Neural progenitor cell (in vitro differentiated cells): ENCODE results near the gene TIGD7. TPM values are rescaled to one million over a fixed set of nuclear protein-coding genes. Genes with fewer than 3 reads are reported as not detected.

ENCODE experiments used
- DNase-seq: peaks from one replicate; pipeline ENCODE4 v3.0.0-alpha.2; 2016; ENCODE audit warnings: low spot score
- H2AFZ ChIP-seq: fragments of 200-600 bp; sonication (generic); replicated peaks from 2 replicates; pipeline ENCODE4 v1.6.1; 2016; ENCODE audit warnings: antibody characterized with exemption
- H3F3A ChIP-seq: fragments of 200-600 bp; sonication (generic); 2 replicates; pipeline ENCODE4 v1.6.1; 2016; ENCODE audit warnings: antibody characterized with exemption, low read depth
- H3K27ac ChIP-seq: fragments of 200-600 bp; sonication (generic); 2 replicates; pipeline ENCODE4 v1.5.1; 2016; ENCODE audit warnings: mild to moderate bottlenecking
- H3K27me3 ChIP-seq: fragments of 200-600 bp; sonication (generic); 2 replicates; pipeline ENCODE4 v1.6.1; 2016; ENCODE audit warnings: mild to moderate bottlenecking, moderate library complexity
- H3K36me3 ChIP-seq: fragments of 200-600 bp; sonication (generic); 2 replicates; pipeline ENCODE4 v1.5.1; 2016
- H3K4me1 ChIP-seq: fragments of 200-600 bp; sonication (generic); 2 replicates; pipeline ENCODE4 v1.6.1; 2016; ENCODE audit warnings: mixed run types
- H3K4me2 ChIP-seq: fragments of 200-600 bp; sonication (generic); 2 replicates; pipeline ENCODE4 v1.6.1; 2016
- H3K4me3 ChIP-seq: fragments of 200-600 bp; sonication (generic); 2 replicates; pipeline ENCODE4 v1.5.1; 2016
- H3K79me2 ChIP-seq: fragments of 200-600 bp; sonication (generic); 2 replicates; pipeline ENCODE4 v1.6.1; 2016; ENCODE audit warnings: low read depth
- H3K9ac ChIP-seq: fragments of 200-600 bp; sonication (generic); 2 replicates; pipeline ENCODE4 v1.6.1; 2016
- H3K9me3 ChIP-seq: fragments of 200-600 bp; sonication (generic); 2 replicates; pipeline ENCODE4 v1.5.1; 2016; ENCODE audit warnings: low read depth
- H4K20me1 ChIP-seq: fragments of 200-600 bp; sonication (generic); 2 replicates; pipeline ENCODE4 v1.6.1; 2016; ENCODE audit warnings: low read depth
- H3K27ac Mint-ChIP-seq: 3 replicates; pipeline ENCODE4 v1.8.0; 2021; ENCODE audit warnings: mixed read lengths
- H3K27me3 Mint-ChIP-seq: 2 replicates; pipeline ENCODE4 v1.8.0; 2022; ENCODE audit warnings: low read depth, mild to moderate bottlenecking, inconsistent platforms, moderate library complexity, mixed read lengths; ENCODE audit not compliant: insufficient read depth
- H3K36me3 Mint-ChIP-seq: 3 replicates; pipeline ENCODE4 v1.8.0; 2021; ENCODE audit warnings: mixed read lengths
- H3K4me1 Mint-ChIP-seq: 3 replicates; pipeline ENCODE4 v1.8.0; 2021; ENCODE audit warnings: mixed read lengths
- H3K4me3 Mint-ChIP-seq: 3 replicates; pipeline ENCODE4 v1.8.0; 2021; ENCODE audit warnings: mild to moderate bottlenecking, moderate library complexity, mixed read lengths
- H3K9me3 Mint-ChIP-seq: 3 replicates; pipeline ENCODE4 v1.8.0; 2020; ENCODE audit warnings: mixed read lengths
- CTCF ChIP-seq: fragments of 200-600 bp; sonication (generic); IDR thresholded peaks from 2 replicates; pipeline ENCODE4 v1.5.1; 2017; ENCODE audit warnings: antibody characterized with exemption, mild to moderate bottlenecking
- EZH2 ChIP-seq: fragments of 200-600 bp; sonication (generic); IDR thresholded peaks from 2 replicates; pipeline ENCODE4 v1.6.1; 2017; ENCODE audit warnings: antibody characterized with exemption, mild to moderate bottlenecking, moderate library complexity
- EZH2phosphoT487 ChIP-seq: fragments of 200-600 bp; sonication (generic); IDR thresholded peaks from 2 replicates; pipeline ENCODE4 v1.6.1; 2017; ENCODE audit warnings: antibody characterized with exemption
- total RNA-seq: library from RNA; depleted of rRNA; stranded (reverse); fragments of >200 nt; gene quantifications from 2 replicates; pipeline ENCODE4 v1.2.3, GENCODE V29; 2015; ENCODE audit warnings: low replicate concordance

TIGD7 gene
- total RNA-seq, 1 donor from 2014 or later, result 10.6 TPM

DNA sequence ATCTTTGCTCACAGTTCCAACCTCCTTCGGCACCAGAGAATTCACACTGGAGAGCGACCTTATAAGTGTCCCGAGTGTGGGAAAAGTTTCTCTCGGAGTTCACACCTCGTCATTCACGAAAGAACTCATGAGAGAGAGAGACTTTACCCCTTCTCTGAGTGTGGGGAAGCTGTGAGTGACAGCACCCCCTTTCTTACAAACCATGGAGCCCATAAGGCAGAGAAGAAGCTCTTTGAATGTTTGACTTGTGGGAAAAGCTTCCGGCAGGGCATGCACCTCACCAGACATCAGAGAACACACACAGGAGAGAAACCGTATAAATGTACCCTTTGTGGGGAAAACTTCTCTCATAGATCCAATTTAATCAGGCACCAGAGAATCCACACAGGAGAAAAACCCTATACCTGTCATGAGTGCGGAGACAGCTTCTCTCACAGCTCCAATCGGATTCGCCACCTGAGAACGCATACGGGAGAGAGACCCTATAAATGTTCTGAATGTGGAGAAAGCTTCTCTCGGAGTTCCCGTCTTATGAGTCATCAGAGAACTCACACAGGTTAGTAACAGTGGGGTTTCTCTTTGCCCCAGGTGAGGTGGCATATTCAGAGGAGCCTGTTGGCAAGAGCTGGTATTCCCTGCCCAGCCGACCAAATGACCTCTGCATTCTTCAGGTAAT, 15.1 kb downstream of the TIGD7 start:
- H3K9me3 ChIP-seq, result peaks cover 34% of the 10 kb centered on the region
- peaks cover 2% of the 10 kb centered on the region for H3K27me3 Mint-ChIP-seq
- no peaks in the 10 kb centered on the region for H3K4me1 ChIP-seq
- DNase-seq, result no peak
- peaks cover 79% of the 10 kb centered on the region for H3K9me3 Mint-ChIP-seq
- no peak overlapping the region for H3K27ac Mint-ChIP-seq
- H3K4me3 ChIP-seq, result no peak overlapping the region
- no peak overlapping the region for H3K9ac ChIP-seq
- peaks cover 49% of the 10 kb centered on the region for H3K36me3 ChIP-seq
- no peaks in the 10 kb centered on the region for H4K20me1 ChIP-seq
- H3K4me1 Mint-ChIP-seq, result no peaks in the 10 kb centered on the region
- no peaks in the 10 kb centered on the region for H3K27me3 ChIP-seq
- no peak overlapping the region for H2AFZ ChIP-seq
- no peak for TF ChIP-seq CTCF
- no peak for TF ChIP-seq EZH2
- TF ChIP-seq EZH2phosphoT487, result no peak
- H3K27ac ChIP-seq, result no peak overlapping the region
- H3K4me3 Mint-ChIP-seq, result no peak overlapping the region
- no peak overlapping the region for H3K4me2 ChIP-seq
- peaks cover 87% of the 10 kb centered on the region for H3K36me3 Mint-ChIP-seq
- no peaks in the 10 kb centered on the region for H3F3A ChIP-seq
- peaks cover 31% of the 10 kb centered on the region for H3K79me2 ChIP-seq

- Mint-ChIP-seq H3K4me1 (peaks cover 15% of the 10 kb centered on the region), H3K36me3 (peaks cover 57% of the 10 kb centered on the region), H3K9me3 (peaks cover 40% of the 10 kb centered on the region), H3K27ac (no peak overlapping the region), H3K4me3 (peak overlapping the region; percentile 98), H3K27me3 (peaks cover 15% of the 10 kb centered on the region)
- peaks cover 10% of the 10 kb centered on the region for H3K4me1 ChIP-seq
- H3K27me3 ChIP-seq, result no peaks in the 10 kb centered on the region
- H3K79me2 ChIP-seq, result peaks cover 45% of the 10 kb centered on the region
- H3K27ac ChIP-seq, result no peak overlapping the region
- peak overlapping the region; percentile 95 for H3K4me2 ChIP-seq
- TF ChIP-seq EZH2phosphoT487, result no peak
- no peak for TF ChIP-seq EZH2
- TF ChIP-seq CTCF, result no peak
- H3K36me3 ChIP-seq, result peaks cover 26% of the 10 kb centered on the region
- H2AFZ ChIP-seq, result no peak overlapping the region
- no peak overlapping the region for H3K9ac ChIP-seq
- H3K4me3 ChIP-seq, result peak overlapping the region; percentile 86
- H4K20me1 ChIP-seq, result no peaks in the 10 kb centered on the region
- H3K9me3 ChIP-seq, result peaks cover 17% of the 10 kb centered on the region
- peaks cover 21% of the 10 kb centered on the region for H3F3A ChIP-seq
- no peak for DNase-seq
Measured at GRCh38 chr16:3285131-3285530, 20.1 kb downstream of the TIGD7 start.

GRCh38 chr16:3283543-3284447, 21.4 kb downstream of the TIGD7 start:
- H3K36me3 ChIP-seq, result peaks cover 12% of the 10 kb centered on the region
- peaks cover 41% of the 10 kb centered on the region for H3K79me2 ChIP-seq
- peak overlapping the region; percentile 95 for H3K4me2 ChIP-seq
- peak overlapping the region; percentile 91 for H3K9ac ChIP-seq
- peaks cover 10% of the 10 kb centered on the region for H3K4me1 ChIP-seq
- H3K27ac Mint-ChIP-seq, result peak overlapping the region; percentile 98
- peaks cover 6% of the 10 kb centered on the region for H3K9me3 ChIP-seq
- H4K20me1 ChIP-seq, result no peaks in the 10 kb centered on the region
- H3K4me1 Mint-ChIP-seq, result peaks cover 15% of the 10 kb centered on the region
- H3K27me3 ChIP-seq, result no peaks in the 10 kb centered on the region
- H3K4me3 Mint-ChIP-seq, result peak overlapping the region; percentile 98
- TF ChIP-seq EZH2phosphoT487, result no peak
- TF ChIP-seq CTCF, result no peak
- no peak for TF ChIP-seq EZH2
- H3K36me3 Mint-ChIP-seq, result peaks cover 44% of the 10 kb centered on the region
- peaks cover 15% of the 10 kb centered on the region for H3K27me3 Mint-ChIP-seq
- H3K27ac ChIP-seq, result peak overlapping the region; percentile 72
- peaks cover 28% of the 10 kb centered on the region for H3K9me3 Mint-ChIP-seq
- H3K4me3 ChIP-seq, result peak overlapping the region; percentile 86
- H2AFZ ChIP-seq, result peak overlapping the region; percentile 43
- H3F3A ChIP-seq, result peaks cover 21% of the 10 kb centered on the region
- no peak for DNase-seq
